HCEC 1CT (cell line): ENCODE data around the gene MOB3B.
"Not testable (repeated sequence)": the region's sequence is repeated elsewhere in the genome, so short reads cannot be mapped to it uniquely, and the experiment has no call there.

Experiments
- DNase-seq: peaks from one replicate; pipeline ENCODE4 v3.0.0-alpha.2; 2017

The MOB3B gene

DNA sequence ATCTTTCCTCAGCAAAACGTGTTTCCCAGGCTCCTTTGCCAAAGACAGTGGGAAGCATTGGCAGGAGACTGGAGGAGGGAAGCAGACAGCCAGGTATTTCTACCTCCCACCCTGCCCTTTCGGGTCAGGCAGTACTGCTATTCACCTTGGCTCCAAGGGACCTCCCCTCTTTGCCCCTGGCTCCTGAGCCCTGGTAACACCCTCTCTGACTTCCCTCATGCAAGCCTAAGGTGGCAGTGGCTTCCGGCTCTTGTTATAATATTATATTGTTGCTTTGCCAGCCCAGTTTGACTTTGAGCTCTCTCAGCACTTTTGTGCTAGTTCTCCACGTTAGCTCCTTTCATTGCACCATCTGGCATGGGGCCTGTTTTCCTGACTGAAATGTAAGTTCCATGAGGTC is 87.2 kb downstream of the MOB3B start:
- DNase-seq = no peak

DNA sequence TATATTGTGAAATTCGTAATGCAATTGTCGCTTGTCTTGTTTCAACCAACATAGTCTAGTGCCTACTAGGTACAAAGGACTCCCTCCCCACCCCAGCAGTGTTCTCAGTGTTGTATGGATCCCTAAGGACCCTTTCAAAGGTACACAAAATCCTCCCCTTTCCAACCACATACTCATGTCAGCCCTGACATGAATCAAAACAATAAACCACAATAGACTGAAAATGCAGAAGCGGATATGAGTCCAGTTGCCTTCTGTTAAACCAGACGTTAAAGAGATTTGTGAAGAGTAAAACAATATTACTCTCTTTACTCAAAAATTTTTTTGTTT is 87.9 kb downstream of the MOB3B start:
- DNase-seq = no peak

DNA sequence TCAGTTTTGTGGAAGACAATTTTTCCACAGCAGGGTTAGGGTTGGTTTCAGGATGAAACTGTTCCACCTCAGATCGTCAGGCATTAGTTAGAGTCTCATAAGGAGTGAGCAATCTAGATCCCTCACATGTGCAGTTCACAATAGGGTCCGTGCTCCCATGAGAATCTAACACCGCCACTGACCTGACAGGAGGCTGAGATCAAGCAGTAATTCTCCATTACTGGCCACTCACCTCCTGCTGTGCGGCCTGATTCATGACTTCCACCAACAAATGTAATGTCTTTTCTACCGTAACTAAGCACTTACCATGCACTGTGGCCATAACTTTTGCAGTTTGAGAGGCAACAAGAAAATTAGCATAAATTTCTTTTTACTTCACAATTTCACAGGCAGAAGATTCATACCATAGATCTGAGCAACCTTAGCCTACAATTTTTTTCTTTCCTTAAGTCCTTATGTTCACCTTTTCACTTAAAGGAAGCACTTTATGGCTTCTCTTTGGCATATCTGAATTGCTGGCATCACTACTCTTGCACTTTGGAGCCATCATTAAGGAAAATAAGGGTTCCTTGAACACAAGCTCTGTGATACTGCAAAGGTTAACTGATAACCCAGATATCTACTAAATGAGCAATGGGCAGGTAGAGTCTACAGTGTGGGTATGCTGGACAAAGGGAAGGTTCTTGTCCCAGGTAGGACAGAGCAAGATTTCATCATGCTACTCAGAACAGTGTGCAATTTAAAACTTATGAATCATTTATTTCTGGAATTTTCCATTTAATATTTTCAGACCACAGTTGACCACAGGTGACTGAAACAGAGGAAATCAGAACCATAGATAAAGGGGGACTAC is 88.5 kb downstream of the MOB3B start:
- DNase-seq = no peak

DNA sequence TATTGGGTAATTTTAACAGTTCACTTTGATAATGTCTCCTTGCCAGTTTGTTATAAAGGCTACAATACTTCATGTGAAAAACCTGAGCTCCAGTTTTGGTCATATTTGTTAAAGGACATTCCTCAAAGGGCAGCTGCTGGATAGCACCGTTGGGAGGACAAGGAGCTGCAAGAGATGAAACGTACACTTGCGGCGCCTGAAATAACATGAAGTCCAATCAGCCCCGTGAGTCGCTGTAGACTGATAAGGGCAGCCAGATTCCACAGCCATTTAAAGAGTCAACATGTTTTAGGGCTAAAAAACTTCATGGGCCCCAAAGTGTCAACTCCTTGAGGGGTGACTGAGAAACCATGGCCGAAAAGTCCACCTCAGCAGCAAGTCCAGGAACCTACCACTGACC is 91.1 kb downstream of the MOB3B start:
- DNase-seq = no peak

DNA sequence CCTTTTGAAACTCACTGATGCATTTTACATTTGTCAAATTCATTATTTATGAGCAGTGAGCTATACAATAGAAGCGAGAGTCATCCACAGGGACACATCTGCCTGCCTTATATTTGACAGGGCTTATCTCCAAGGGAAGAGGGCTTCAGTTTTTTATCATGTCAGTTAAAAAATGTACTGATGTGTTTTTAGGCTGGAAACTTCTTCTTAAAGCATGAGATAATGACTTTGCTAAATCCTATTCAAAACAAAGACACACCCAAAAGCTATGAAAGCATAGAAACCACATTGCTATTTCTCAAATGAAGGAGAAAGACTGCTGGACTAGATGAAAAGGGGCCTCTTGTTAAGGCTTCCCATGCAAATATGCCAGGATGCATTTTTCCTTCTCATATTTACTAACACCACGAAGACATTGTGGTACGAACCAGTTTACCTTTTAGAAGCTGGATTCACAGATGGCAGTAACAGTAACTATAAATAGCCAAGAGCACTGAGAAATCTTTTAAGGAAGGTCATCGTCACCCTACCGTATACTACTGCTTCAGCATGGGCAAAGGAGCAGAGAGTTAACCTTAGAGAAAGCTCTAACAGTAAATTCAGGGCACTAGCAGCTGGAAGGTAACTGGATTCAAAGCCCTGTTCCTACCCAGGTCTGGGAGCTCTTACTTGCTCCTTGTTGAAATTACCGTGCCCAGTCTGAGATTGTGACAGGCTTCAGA is 91.8 kb downstream of the MOB3B start:
- no peak for DNase-seq

DNA sequence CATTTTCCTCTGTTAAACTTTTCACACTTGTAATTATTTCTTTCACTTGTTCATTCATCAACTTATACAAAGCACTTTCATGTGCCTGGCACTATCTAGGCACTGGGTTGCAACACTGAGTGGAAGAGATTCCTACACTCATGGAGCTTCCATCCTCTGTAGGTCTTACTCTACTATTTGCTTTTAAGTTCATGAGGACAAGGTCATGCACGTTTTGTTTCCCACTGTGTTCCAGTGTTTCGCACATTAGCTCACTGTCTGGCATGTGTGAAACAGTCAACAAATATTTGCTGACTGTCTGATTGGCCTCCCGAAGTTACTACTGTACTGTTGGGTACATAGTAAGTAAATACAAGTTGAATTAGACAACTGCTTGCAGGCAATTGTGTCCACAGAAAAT is 93.4 kb downstream of the MOB3B start:
- DNase-seq = no peak

DNA sequence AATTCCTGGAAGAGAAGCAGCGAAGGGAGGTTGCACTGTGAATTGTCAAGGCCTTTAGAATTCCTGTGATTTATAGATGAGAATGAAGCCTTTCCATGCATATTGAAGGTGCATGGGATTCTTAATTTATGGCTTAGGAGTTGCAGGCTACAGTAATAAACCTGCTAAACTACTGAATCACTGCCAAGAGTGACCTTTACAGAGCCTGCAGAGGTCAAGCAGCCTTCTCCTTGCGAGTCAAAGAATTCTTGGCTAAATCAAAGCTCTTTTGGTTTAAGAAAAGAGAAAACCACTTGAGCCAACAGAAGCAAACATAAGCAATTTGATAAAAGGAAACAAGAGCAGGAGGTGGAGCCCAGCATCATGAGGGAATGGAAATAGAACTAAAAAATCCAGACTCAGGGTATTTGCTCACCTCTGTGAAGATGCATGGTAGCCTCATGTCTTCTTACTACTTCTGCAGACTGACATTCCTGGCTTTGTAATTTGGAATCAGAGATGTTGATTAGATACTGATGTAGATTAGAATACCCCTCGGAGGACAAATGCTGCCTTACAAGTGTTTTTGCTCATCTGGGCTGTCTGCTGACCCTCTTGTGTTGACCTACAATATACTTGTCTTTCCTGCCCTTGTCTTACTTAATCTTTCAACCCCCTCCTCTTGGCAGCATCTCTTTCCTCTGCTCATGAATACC is 95.8 kb downstream of the MOB3B start:
- DNase-seq = no peak

DNA sequence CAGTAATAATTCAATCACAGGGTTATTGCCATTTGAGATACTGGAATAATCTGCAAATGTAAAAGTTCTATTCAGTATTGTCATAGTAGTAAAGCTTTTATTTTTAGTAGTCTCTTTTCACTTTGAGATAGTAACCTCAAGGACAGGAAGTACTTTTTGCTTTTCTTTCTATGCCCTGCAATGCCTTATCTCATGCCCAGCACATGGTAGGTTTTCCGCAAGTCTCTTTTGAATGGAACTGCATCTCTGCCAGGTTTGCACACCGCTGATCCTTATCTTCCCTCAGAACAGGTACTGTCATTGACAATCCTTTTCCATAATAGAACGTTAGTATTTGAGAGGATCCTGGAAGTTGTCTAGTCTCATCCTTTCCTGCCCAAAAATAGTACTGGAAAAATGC is 97.3 kb downstream of the MOB3B start:
- no peak for DNase-seq

DNA sequence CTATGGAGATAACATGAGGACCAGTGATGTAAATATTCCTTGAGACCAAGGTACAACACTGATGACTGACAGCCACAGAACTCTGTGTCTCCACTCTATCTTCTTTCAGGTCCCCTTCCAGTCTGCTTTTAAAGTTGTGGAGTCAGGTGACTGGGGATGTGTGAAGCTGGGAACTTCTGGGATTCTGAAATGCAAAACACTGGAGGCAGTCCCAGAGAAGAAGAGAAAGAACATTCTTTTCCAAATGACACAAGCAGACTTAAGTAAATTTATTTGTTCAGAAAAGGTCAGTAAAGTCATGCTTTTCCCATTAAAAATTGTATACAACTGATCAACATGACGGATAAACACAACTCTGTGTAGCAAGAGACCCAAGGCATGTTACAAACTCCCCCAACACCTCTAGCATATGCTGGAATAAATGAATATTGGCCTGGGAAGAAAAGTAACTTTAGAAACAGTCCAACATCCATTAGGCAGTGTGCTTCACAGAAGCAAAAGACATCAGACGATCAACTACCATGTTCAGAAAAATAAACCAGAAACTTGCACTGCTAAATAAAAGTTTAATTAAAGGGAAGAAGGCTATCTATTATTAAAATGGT is 98.0 kb downstream of the MOB3B start:
- DNase-seq = no peak

DNA sequence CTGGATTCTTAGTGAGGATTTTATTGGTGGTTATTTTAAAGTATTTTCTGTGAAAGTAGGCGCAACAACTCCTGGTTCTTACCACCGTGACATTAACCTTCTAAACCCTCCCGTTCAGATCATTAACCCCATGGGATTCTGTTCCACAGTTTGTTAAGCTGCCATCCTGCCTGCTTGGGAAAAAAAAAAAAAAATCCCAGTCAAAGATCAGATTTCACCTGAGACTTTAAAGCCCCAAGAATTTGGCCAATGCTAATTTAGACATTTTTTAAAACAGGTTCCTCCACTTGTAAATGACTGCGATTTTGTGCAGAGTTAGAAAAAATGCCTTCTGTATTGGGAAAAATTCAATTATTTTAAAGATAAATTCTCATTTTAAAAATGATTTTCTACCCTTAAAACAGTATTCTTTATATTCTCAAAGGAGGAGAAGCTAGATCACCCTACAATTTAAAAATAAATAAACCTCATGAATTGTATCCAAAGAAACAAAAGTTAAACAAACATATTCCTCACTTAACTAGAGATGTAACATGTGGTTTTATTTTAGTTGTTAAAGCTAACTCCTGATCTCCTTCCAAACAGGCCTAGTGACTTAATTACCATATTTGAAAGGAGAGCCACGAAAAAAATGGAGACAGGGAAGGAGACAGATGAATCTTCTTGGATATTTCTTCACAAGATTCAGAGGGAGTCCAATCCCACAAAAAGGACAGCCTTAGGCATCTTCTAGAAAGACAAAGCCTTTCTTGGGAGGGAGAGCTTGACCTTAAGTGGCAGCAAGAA is 98.7 kb downstream of the MOB3B start:
- no peak for DNase-seq

DNA sequence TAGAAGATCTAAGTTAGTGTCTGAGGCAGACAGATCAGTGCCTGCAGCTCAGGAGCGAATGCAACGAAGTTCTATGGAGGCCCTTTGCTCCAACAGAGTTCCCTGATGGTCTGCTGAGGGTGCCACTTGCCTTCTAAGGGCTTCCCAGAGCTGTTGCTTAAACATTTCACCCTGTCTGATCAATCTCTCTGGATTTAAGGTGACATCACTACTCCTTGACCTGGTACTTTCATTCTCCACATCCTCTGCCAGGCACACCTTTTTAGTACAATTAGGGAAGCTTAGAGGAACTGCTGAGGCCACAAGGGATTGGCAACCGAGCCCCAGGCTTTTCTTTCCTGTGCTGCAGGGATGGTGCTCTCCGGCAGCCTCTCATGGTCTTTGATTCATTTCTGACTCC is 99.7 kb downstream of the MOB3B start:
- DNase-seq = no peak

DNA sequence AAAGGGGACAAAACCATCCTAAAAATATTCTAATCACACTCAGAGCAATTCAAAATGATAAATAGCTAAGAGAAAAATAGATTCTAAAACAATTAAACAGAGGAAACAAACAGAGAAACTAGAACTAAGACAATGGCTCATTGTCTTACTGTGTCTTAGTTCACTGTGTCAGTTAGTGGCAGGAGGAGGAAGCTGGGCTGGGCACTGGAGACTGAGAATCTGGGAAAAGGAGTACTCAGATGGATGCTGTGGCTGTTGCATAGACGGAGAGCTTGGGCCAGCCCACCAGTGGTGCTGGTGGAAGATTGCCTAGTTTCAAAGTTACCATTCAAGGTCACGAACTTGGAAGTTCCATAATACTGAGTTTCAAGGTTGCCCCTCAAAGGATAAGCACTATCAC is 100.2 kb downstream of the MOB3B start:
- no peak for DNase-seq

DNA sequence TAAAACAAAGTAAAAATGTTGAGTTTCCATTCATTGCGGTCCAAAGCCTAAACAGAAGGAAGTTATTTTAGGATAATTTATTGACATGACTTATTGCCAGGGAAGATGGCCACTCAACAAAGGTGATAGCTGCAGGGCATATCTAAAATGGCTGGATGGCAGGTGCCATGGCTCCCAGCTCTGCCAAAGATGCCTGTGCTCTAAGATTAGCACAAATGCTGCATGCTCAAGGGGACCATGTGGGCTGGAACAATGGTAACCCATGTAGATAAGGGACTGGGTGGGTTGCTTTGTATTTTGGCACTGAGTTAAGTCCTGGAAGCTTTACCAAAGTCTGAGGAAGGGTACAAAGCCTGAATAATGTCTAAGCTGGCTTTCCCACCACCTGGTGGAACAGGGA is 101.1 kb downstream of the MOB3B start:
- DNase-seq = no peak

DNA sequence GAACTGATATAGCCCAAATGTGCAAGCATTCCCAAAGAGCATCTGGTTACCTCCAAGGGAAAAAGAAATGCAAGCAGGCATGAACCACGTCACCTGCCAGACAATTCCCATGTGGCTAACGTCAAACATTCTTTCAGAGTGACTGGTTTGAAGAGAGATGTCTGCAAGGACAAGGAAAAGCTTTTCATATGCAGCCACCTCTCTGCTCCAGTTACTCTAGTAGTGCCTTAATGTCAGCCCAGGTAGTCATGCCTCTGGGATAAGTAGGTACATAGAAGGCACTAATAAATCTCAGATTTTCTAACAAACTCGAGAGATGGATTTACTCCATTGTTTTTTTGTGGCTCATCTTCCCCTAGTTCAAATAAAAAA is 102.4 kb downstream of the MOB3B start:
- DNase-seq = no peak

DNA sequence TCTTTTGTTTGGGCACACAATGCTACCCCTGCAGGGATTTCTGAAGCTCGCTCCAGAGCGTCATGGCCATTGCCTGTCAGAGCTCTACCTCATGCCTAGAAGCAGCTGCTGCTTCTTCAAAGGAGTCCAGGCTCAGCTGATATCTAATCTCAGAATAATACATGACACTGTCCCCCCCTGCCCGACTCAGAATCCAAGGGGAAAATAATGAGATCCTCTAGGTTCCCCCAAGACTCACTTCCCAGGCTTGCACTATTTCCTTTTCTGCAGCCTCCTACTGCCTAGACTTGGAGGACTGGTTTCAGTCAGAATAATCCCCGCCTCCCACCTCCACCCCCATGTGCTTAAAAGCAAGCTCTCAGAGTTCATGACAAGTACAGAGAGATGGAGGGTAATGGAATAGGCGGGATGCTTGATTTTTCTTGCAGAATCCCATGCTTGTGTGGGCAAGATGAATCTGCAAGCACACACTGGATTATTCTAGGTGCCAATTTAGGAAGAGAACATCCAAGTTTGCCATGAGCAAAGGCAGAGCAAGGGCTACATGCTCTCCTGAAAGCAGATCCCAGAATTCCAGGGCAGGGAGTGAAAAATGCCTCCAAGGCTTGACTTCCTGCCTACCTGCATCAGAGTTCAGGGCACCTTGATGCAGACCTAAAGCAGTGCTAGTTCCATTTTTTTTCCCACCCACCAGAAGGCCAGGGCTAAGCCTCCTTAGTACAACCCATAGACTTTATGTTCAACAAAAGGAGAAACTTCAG is 102.9 kb downstream of the MOB3B start:
- no peak for DNase-seq

DNA sequence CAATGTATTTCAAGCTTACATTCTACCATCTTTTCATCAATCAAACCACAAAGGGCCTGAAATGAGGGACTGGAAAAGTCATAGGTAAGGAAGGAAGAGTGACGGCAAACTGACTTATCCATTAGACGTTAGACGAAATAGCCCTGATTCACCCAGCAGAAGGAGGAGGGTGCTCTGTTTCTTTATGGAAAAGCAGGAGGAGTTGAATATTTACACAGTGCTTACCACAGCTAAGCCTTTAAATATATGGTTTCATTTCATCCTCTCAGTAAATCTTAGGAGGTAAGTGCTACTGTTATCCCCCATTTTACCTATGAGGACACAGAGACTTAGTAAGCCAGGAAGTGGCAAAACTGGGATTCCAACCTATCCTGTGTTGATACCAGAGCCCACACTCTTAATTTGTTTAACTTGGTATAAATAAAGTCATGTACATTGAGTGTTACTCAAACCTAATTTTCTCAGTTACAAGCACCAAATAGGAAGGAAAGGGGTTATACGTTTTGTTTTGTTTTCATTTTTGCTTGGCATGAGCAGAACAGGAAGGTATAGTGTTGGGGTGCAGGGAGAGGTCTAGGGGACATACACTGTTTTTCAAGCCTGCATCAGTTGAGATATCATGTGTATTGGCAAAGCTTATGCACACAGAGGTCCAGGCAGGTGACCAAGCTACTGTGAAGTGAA is 103.6 kb downstream of the MOB3B start:
- DNase-seq = no peak

DNA sequence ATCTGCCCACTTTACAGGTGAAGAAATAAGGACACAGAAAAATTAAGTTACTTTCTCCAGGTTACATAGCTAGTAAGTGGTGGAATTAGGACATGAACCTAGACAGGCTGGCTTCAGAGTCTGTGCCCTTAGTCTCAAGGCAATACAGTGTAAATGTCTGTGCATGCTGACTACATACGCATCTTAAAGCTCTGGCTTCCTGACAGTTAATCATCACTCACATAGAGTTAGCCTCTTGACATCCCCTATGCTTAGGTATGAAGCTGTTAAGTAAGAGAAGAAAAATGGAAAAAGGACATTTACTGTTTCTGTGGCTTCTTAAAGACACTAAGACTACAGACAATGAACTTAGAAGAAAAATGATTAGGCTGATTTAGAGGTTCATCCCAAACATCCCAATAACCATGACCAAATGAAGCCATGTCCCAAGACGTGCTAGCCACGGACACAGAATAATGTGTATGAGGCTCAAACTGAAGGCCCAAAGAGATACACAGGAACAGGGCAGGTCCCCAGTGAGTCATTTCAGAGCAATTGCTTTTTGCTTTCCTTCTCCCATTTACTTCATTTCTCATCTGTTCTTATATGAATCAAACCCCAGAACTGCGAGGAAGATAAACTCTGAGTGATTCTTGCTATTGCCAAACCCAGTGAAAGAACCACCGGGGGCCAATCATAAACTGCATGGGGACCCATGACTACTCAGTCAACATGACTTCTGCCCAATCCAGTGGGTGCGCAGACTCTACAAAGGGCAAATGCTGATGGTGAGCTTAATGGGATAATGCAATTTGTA is 105.5 kb downstream of the MOB3B start:
- no peak for DNase-seq

DNA sequence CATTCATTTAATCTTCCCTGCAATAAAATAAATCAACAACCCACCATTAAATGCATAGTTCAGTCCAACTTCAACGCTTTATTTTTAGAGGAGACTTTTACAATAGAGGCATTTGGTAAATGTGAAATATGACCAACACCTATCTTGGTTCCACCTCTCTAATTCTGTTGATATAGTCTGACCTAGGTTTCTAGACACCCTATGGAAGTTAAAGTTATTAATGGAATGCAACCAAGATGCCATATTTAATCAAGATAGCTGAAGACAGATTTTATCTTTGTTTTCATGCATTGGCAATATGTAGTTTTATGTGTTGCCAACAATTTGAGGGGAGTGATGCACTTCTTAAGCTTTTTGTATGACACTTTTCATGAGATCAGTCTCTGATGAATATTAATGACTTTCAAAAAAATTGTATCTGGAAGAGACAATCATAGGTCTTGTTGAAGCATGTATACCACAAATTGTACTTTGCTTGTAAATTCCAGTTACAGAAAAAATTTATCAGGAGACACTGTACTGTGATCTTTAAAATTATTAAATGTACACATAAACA is 107.3 kb downstream of the MOB3B start:
- no peak for DNase-seq

DNA sequence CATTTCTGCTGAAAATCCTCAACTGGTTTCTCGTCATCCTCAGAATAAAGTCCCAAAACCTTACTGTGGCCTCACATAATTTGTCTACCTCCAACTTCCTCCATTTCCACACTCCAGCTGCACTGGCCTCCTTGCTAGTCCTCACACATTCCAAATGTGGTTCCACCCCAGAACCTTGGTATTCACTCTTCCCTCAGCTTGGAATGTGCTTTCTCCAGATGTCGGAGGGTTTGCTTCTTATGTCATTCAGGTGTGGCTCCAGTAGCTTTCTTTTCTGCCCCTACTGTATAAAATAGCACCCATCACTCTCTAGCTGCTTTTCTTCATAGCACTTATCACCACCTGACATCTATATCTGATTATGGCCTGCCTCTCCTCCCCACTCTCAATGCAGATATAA is 108.0 kb downstream of the MOB3B start:
- DNase-seq = no peak

DNA sequence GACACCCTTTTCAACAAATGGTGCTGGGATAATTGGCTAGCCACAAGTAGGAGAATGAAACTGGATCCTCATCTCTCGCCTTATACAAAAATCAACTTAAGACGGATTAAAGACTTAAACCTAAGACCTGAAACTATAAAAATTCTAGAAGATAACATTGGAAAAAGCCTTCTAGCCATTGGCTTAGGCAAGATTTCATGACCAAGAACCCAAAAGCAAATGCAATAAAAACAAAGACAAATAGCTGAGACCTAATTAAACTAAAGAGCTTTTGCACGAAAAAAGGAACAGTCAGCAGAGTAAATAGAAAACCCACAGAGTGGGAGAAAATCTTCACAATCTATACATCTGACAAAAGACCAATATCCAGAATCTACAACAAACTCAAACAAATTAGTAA is 110.1 kb downstream of the MOB3B start:
- DNase-seq = not testable (repeated sequence)
